ENCODE results near the gene GSG1L. TPM values are rescaled to one million over a fixed set of nuclear protein-coding genes. Genes with fewer than 3 reads are reported as not detected.
"Not testable (repeated sequence)": the region's sequence is repeated elsewhere in the genome, so short reads cannot be mapped to it uniquely, and the experiment has no call there.

The GSG1L gene
- total and polyA plus RNA-seq, 4 donors, result not detected

- not testable (repeated sequence) for DNase-seq (ENCODE audit: low spot score); H3K9ac ChIP-seq (ENCODE audit: low read depth in 1 of 2, low read length in 2 of 2); H3K27ac ChIP-seq (ENCODE audit: low read depth in 1 of 2, low read length in 2 of 2); H3K27me3 ChIP-seq (ENCODE audit: control insufficient read depth in 4 of 4, insufficient read depth in 4 of 4, low read length in 3 of 4); H3K36me3 ChIP-seq (ENCODE audit: control insufficient read depth in 4 of 4, insufficient read depth in 3 of 4, low read depth in 1 of 4, low read length in 3 of 4); H3K4me1 ChIP-seq (ENCODE audit: control insufficient read depth in 4 of 4, insufficient read depth in 4 of 4, low read length in 3 of 4); H3K9me3 ChIP-seq (ENCODE audit: control insufficient read depth in 4 of 4, low read length in 3 of 4); H3K4me3 ChIP-seq (ENCODE audit: low read depth in 1 of 3, low read length in 3 of 3)
- WGBS, result 54% methylated on average over 3 of the region's 3 CpGs
Measured at GRCh38 chr16:27979668-27980067, 83.8 kb downstream of the GSG1L start.

GRCh38 chr16:27978876-27979275, 84.6 kb downstream of the GSG1L start:
- H3K9me3 ChIP-seq (ENCODE audit: control insufficient read depth in 4 of 4, low read length in 3 of 4), result no peaks in the 10 kb centered on the region
- H3K9ac ChIP-seq (ENCODE audit: low read depth in 1 of 2, low read length in 2 of 2), result no peak overlapping the region
- H3K27me3 ChIP-seq (ENCODE audit: control insufficient read depth in 4 of 4, insufficient read depth in 4 of 4, low read length in 3 of 4), result peaks cover 0 to 2% (median 0%) of the 10 kb centered on the region in 4 donors
- WGBS, result 78% methylated on average over 4 of the region's 4 CpGs
- no peak overlapping the region for H3K4me3 ChIP-seq (ENCODE audit: low read depth in 1 of 3, low read length in 3 of 3)
- no peak overlapping the region for H3K27ac ChIP-seq (ENCODE audit: low read depth in 1 of 2, low read length in 2 of 2)
- no peak for DNase-seq (ENCODE audit: low spot score)
- no peaks in the 10 kb centered on the region for H3K36me3 ChIP-seq (ENCODE audit: control insufficient read depth in 4 of 4, insufficient read depth in 3 of 4, low read depth in 1 of 4, low read length in 3 of 4)
- H3K4me1 ChIP-seq (ENCODE audit: control insufficient read depth in 4 of 4, insufficient read depth in 4 of 4, low read length in 3 of 4), result no peaks in the 10 kb centered on the region
- TF ChIP-seq TAF1 (conservative IDR thresholded peaks at IDR 0.05) (no peak), SP1 (IDR thresholded peaks at IDR 0.05) (no peak), GABPA (IDR thresholded peaks at IDR 0.05 in 1 of 2, conservative IDR thresholded peaks at IDR 0.05 in 1 of 2) (no peak), FOXA2 (IDR thresholded peaks at IDR 0.05) (no peak), NR2F2 (IDR thresholded peaks at IDR 0.05) (no peak), RXRA (IDR thresholded peaks at IDR 0.05) (no peak), EGR1 (IDR thresholded peaks at IDR 0.05; ENCODE audit: low read depth in 2 of 2) (no peak), ATF3 (IDR thresholded peaks at IDR 0.05) (no peak), HNF4A (conservative IDR thresholded peaks at IDR 0.05) (no peak), HNF4G (IDR thresholded peaks at IDR 0.05) (no peak), MAX (IDR thresholded peaks at IDR 0.05) (no peak), YY1 (IDR thresholded peaks at IDR 0.05) (no peak)

GRCh38 chr16:27977966-27978365, 85.5 kb downstream of the GSG1L start:
- TF ChIP-seq RAD21 (IDR thresholded peaks at IDR 0.05) (no peak), ATF3 (IDR thresholded peaks at IDR 0.05) (no peak), RXRA (IDR thresholded peaks at IDR 0.05) (no peak), JUND (IDR thresholded peaks at IDR 0.05) (no peak), GABPA (IDR thresholded peaks at IDR 0.05 in 1 of 2, conservative IDR thresholded peaks at IDR 0.05 in 1 of 2) (no peak), CTCF (IDR thresholded peaks at IDR 0.05; ENCODE audit: low read depth, low read length, missing input control) (no peak), NR2F2 (IDR thresholded peaks at IDR 0.05) (no peak)
- no peak overlapping the region for H3K4me3 ChIP-seq (ENCODE audit: low read depth in 1 of 3, low read length in 3 of 3)
- H3K36me3 ChIP-seq (ENCODE audit: control insufficient read depth in 4 of 4, insufficient read depth in 3 of 4, low read depth in 1 of 4, low read length in 3 of 4), result no peaks in the 10 kb centered on the region
- 83% methylated on average over 7 of the region's 7 CpGs for WGBS
- H3K27ac ChIP-seq (ENCODE audit: low read depth in 1 of 2, low read length in 2 of 2), result no peak overlapping the region
- H3K9ac ChIP-seq (ENCODE audit: low read depth in 1 of 2, low read length in 2 of 2), result no peak overlapping the region
- no peaks in the 10 kb centered on the region for H3K9me3 ChIP-seq (ENCODE audit: control insufficient read depth in 4 of 4, low read length in 3 of 4)
- DNase-seq (ENCODE audit: low spot score), result no peak
- peaks cover 0 to 2% (median 0%) of the 10 kb centered on the region in 4 donors for H3K27me3 ChIP-seq (ENCODE audit: control insufficient read depth in 4 of 4, insufficient read depth in 4 of 4, low read length in 3 of 4)
- H3K4me1 ChIP-seq (ENCODE audit: control insufficient read depth in 4 of 4, insufficient read depth in 4 of 4, low read length in 3 of 4), result no peaks in the 10 kb centered on the region
